Purkinje cell (primary cell): ENCODE measurements around the gene RAP2C. TPM values are rescaled to one million over a fixed set of nuclear protein-coding genes. Genes with fewer than 3 reads are reported as not detected.

Experiments used
- polyA plus RNA-seq: library from polyadenylated mRNA; unstranded; fragments of >200 nt; fragmentation: Nextera tagmentation; gene quantifications from 2 replicates; pipeline ENCODE4 v1.2.1, GENCODE V29; 2014

Gene RAP2C
- 15.1 and 16.2 TPM in 2 replicates for polyA plus RNA-seq

DNA sequence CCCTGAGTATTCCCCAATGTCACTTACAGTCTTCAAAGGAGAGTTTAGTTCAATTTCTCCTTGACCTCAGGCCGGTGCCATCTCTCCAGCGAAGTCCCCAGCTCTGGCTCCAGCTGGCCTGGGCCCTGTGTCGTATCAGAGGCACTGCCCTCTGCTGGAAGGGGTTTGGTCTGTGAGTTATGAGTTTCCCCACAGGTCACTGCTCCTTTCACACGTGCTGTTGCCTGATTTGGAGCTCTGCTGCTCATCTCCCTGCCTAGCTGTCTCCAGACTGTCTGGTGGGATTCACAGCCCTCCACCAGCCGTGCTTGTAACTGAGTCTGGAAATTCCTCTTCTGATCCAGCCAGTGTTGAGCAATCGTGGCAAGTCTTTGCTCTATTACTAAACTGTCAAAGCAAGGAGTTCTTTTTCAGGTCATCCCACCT is at the start of gene RAP2C:
Gene RAP2C (minus strand): TSS at position 105 of the 426 bp plus-strand sequence. CDS start 2,179 bp downstream, outside the sequence.

Other genes starting within 250 kb of the RAP2C start
- gene STK26, start 196.1 kb downstream of the RAP2C start, polyA plus RNA-seq: 3.7 and 5.5 TPM in 2 replicates
- gene FRMD7, start 91.4 kb downstream of the RAP2C start, polyA plus RNA-seq: not detected in 2 replicates